H9 (cell line): Measurements from ENCODE around the gene PARK7. TPM values are rescaled to one million over a fixed set of nuclear protein-coding genes. Genes with fewer than 3 reads are reported as not detected.

ENCODE experiments used
- DNase-seq: peaks from one replicate; pipeline ENCODE4 v3.0.0-alpha.2; 2017
- H2AFZ ChIP-seq: one replicate; pipeline ENCODE4 v1.6.1; 2013; ENCODE audit warnings: mild to moderate bottlenecking, low read length, control low read depth, moderate library complexity
- H2AK5ac ChIP-seq: 2 replicates; pipeline ENCODE4 v1.6.1; 2013; ENCODE audit warnings: low read length, control low read depth, mixed read lengths; ENCODE audit not compliant: insufficient read length
- H2BK120ac ChIP-seq: one replicate; pipeline ENCODE4 v1.6.1; 2013; ENCODE audit warnings: low read depth, mild to moderate bottlenecking, low read length, control low read depth, inconsistent platforms; ENCODE audit not compliant: poor library complexity, severe bottlenecking
- H2BK12ac ChIP-seq: 2 replicates; pipeline ENCODE4 v1.6.1; 2013; ENCODE audit warnings: low read length, control low read depth, mixed read lengths, low read depth; ENCODE audit not compliant: insufficient read length
- H2BK15ac ChIP-seq: 2 replicates; pipeline ENCODE4 v1.6.1; 2013; ENCODE audit warnings: low read depth, low read length, control low read depth
- H2BK20ac ChIP-seq: one replicate; pipeline ENCODE4 v1.6.1; 2013; ENCODE audit warnings: low read depth, mild to moderate bottlenecking, low read length, control low read depth, inconsistent platforms; ENCODE audit not compliant: poor library complexity, severe bottlenecking
- H2BK5ac ChIP-seq: 2 replicates; pipeline ENCODE4 v1.6.1; 2013; ENCODE audit warnings: low read length, control low read depth, mixed read lengths; ENCODE audit not compliant: insufficient read length
- H3K14ac ChIP-seq: 2 replicates; pipeline ENCODE4 v1.6.1; 2013; ENCODE audit warnings: low read length, control low read depth; ENCODE audit not compliant: insufficient read depth
- H3K18ac ChIP-seq: 2 replicates; pipeline ENCODE4 v1.6.1; 2013; ENCODE audit warnings: low read depth, mild to moderate bottlenecking, mixed read lengths, low read length, control low read depth; ENCODE audit not compliant: insufficient read length
- H3K23ac ChIP-seq: 2 replicates; pipeline ENCODE4 v1.6.1; 2013; ENCODE audit warnings: low read length, control low read depth, mixed read lengths, low read depth; ENCODE audit not compliant: insufficient read length
- H3K23me2 ChIP-seq: 2 replicates; pipeline ENCODE4 v1.6.1; 2013; ENCODE audit warnings: low read depth, mild to moderate bottlenecking, mixed read lengths, low read length, control low read depth; ENCODE audit not compliant: insufficient read length, poor library complexity, severe bottlenecking
- H3K27ac ChIP-seq: 2 replicates; pipeline ENCODE4 v1.5.1; 2013; ENCODE audit warnings: low read length, control low read depth, mixed read lengths, low read depth; ENCODE audit not compliant: insufficient read length
- H3K27me3 ChIP-seq: 2 replicates; pipeline ENCODE4 v1.6.1; 2013; ENCODE audit warnings: low read length, control low read depth, inconsistent platforms; ENCODE audit not compliant: insufficient read depth
- H3K4ac ChIP-seq: 2 replicates; pipeline ENCODE4 v1.6.1; 2013; ENCODE audit warnings: low read depth, mild to moderate bottlenecking, control low read depth, inconsistent platforms, low read length, moderate library complexity
- H3K4me1 ChIP-seq: 2 replicates; pipeline ENCODE4 v1.6.1; 2013; ENCODE audit warnings: low read length, control low read depth, inconsistent platforms; ENCODE audit not compliant: insufficient read depth
- H3K4me2 ChIP-seq: 2 replicates; pipeline ENCODE4 v1.6.1; 2013; ENCODE audit warnings: low read length, control low read depth, mixed read lengths; ENCODE audit not compliant: insufficient read length, insufficient read depth
- H3K56ac ChIP-seq: 2 replicates; pipeline ENCODE4 v1.6.1; 2013; ENCODE audit warnings: low read depth, mild to moderate bottlenecking, mixed read lengths, low read length, control low read depth; ENCODE audit not compliant: insufficient read length
- H3K79me1 ChIP-seq: 2 replicates; pipeline ENCODE4 v1.6.1; 2013; ENCODE audit warnings: low read depth, mild to moderate bottlenecking, moderate library complexity, low read length, control low read depth, inconsistent platforms; ENCODE audit not compliant: insufficient read depth, poor library complexity, severe bottlenecking
- H3K79me2 ChIP-seq: 2 replicates; pipeline ENCODE4 v1.6.1; 2013; ENCODE audit warnings: low read length, control low read depth, inconsistent platforms; ENCODE audit not compliant: insufficient read depth
- H3K9ac ChIP-seq: 2 replicates; pipeline ENCODE4 v1.6.1; 2013; ENCODE audit warnings: low read length, control low read depth, mixed read lengths; ENCODE audit not compliant: insufficient read length; ENCODE audit errors: extremely low read depth
- H3K9me3 ChIP-seq: one replicate; pipeline ENCODE4 v1.6.1; 2013; ENCODE audit warnings: low read depth, low read length, inconsistent platforms; ENCODE audit not compliant: control insufficient read depth
- H3T11ph ChIP-seq: one replicate; pipeline ENCODE4 v1.6.1; 2013; ENCODE audit warnings: mild to moderate bottlenecking, low read length, control low read depth, inconsistent platforms
- H4K20me1 ChIP-seq: one replicate; pipeline ENCODE4 v1.6.1; 2013; ENCODE audit not compliant: control insufficient read depth, insufficient read length, insufficient read depth
- H4K5ac ChIP-seq: 2 replicates; pipeline ENCODE4 v1.6.1; 2013; ENCODE audit warnings: low read depth, mild to moderate bottlenecking, mixed read lengths, low read length, control low read depth; ENCODE audit not compliant: insufficient read length
- H4K8ac ChIP-seq: replicated peaks from 2 replicates; pipeline ENCODE4 v1.6.1; 2013; ENCODE audit warnings: low read length, control low read depth, mixed read lengths, low read depth; ENCODE audit not compliant: insufficient read length
- H4K91ac ChIP-seq: 2 replicates; pipeline ENCODE4 v1.6.1; 2013; ENCODE audit warnings: low read depth, mild to moderate bottlenecking, moderate library complexity, mixed read lengths, low read length, control low read depth; ENCODE audit not compliant: insufficient read length
- H3K27ac Mint-ChIP-seq, 3 experiments: 2 replicates in 2 of 3; 3 replicates in 1 of 3; pipeline ENCODE4 v1.8.0; 2020 to 2021; ENCODE audit warnings: mixed read lengths in 3 of 3, mild to moderate bottlenecking in 1 of 3, moderate library complexity in 1 of 3
- H3K27me3 Mint-ChIP-seq: 2 replicates; pipeline ENCODE4 v1.8.0; 2021; ENCODE audit warnings: low read depth, mild to moderate bottlenecking, moderate library complexity, mixed read lengths
- H3K36me3 Mint-ChIP-seq, 3 experiments: 2 replicates in 2 of 3; 3 replicates in 1 of 3; pipeline ENCODE4 v1.8.0; 2020 to 2021; ENCODE audit warnings: low read depth in 3 of 3, mixed read lengths in 3 of 3; ENCODE audit not compliant: insufficient read depth in 1 of 3
- H3K4me1 Mint-ChIP-seq, 2 experiments: 2 replicates each; pipeline ENCODE4 v1.8.0; 2020; ENCODE audit warnings: mixed read lengths in 2 of 2
- H3K4me3 Mint-ChIP-seq, 2 experiments: 2 replicates in 1 of 2; 3 replicates in 1 of 2; pipeline ENCODE4 v1.8.0; 2020 to 2021; ENCODE audit warnings: mild to moderate bottlenecking in 2 of 2, mixed read lengths in 2 of 2, moderate library complexity in 1 of 2
- H3K9me3 Mint-ChIP-seq, 2 experiments: 2 replicates in 1 of 2; 3 replicates in 1 of 2; pipeline ENCODE4 v1.8.0; 2020; ENCODE audit warnings: mild to moderate bottlenecking in 2 of 2, mixed read lengths in 2 of 2, moderate library complexity in 1 of 2
- CTCF ChIP-seq: fragments of 200-600 bp; sonication (generic); conservative IDR thresholded peaks from 3 replicates; pipeline ENCODE4 v1.8.0; 2021; ENCODE audit warnings: antibody characterized with exemption, mild to moderate bottlenecking
- WGBS: extraction: QIAGEN DNeasy Blood & Tissue Kit; methylation state at CpG from one replicate; pipeline ENCODE4 v1.1.7; 2013; ENCODE audit warnings: missing lambda C conversion rate, low lambda C conversion rate, mixed read lengths; ENCODE audit not compliant: insufficient read length; ENCODE audit errors: extremely low coverage; 5-methylcytosine and 5-hydroxymethylcytosine counted together
- total RNA-seq: library from RNA; stranded (reverse); gene quantifications from 2 replicates; pipeline ENCODE4 v1.2.1, GENCODE V29; 2021

The PARK7 gene
- total RNA-seq, 1 experiment from 2014 or later: 370 TPM

GRCh38 chr1:7940745-7941436 lies 20.6 kb upstream of the PARK7 start, which contains the start of gene TNFRSF9:
TSS of gene TNFRSF9 (minus strand) at chr1:7940839. CDS start at chr1:7939994, 845 bp downstream.
- Histone ChIP-seq H2BK20ac (no peak within 1 kb of the TSS), H3K4me2 (no peak within 1 kb of the TSS), H3K9me3 (no peaks in the 10 kb centered on the region), H4K20me1 (no peaks in the 10 kb centered on the region), H2BK120ac (no peak within 1 kb of the TSS), H3K23ac (peak within 1 kb of the TSS; percentile 42), H2BK12ac (no peak within 1 kb of the TSS), H3K23me2 (no peaks in the 10 kb centered on the region), H2AK5ac (no peak within 1 kb of the TSS), H3K9ac (no peak within 1 kb of the TSS), H2BK15ac (no peak within 1 kb of the TSS), H3K4me1 (no peaks in the 10 kb centered on the region), H4K8ac (no peak within 1 kb of the TSS), H2BK5ac (no peak within 1 kb of the TSS), H3K4ac (no peak within 1 kb of the TSS), H3K79me1 (no peaks in the 10 kb centered on the region), H3K79me2 (no peaks in the 10 kb centered on the region), H3K56ac (no peak within 1 kb of the TSS), H4K91ac (no peak within 1 kb of the TSS), H3K14ac (no peak within 1 kb of the TSS), H3T11ph (no peak within 1 kb of the TSS), H4K5ac (no peak within 1 kb of the TSS), H3K27ac (no peak within 1 kb of the TSS), H2AFZ (no peak within 1 kb of the TSS), H3K18ac (no peak within 1 kb of the TSS), H3K27me3 (peaks cover 18% of the 10 kb centered on the region; the same call in 1 of the 2 replicates)
- Mint-ChIP-seq H3K4me3 (peak within 1 kb of the TSS in 1 of 2 experiments; percentile 68; a peak in 1 of 5 replicates), H3K27me3 (peaks cover 63% of the 10 kb centered on the region), H3K36me3 (no peaks in the 10 kb centered on the region), H3K9me3 (peaks cover 0 to 2% of the 10 kb centered on the region in 2 experiments; a peak in 1 of 5 replicates), H3K27ac (no peak within 1 kb of the TSS), H3K4me1 (peaks cover 6 to 15% of the 10 kb centered on the region in 2 experiments; a peak in 3 of 4 replicates)
- no peak for TF ChIP-seq CTCF
- no CpG with 5 or more reads among the region's 14 CpGs for WGBS
- no peak for DNase-seq
